HCT116 (cell line): ENCODE results near the gene RAD21L1. TPM values are rescaled to one million over a fixed set of nuclear protein-coding genes. Genes with fewer than 3 reads are reported as not detected.

Source experiments
- ATAC-seq: fragments of 200-7000 bp; cut with Tn5 transposase; 2 replicates; pipeline ENCODE4 v1.9.1; 2020; ENCODE audit warnings: mild to moderate bottlenecking, moderate library complexity
- BruUV-seq: library from RNA; stranded (reverse); fragments of 400-500 nt; replicated peaks from 2 replicates; lab custom pipeline; 2021; lab: Mats Ljungman, UMichigan
- CTCF ChIA-PET: fragments of 300-600 bp; sonication (Branson Sonifier 250); formaldehyde crosslinking; loops from one replicate; lab custom pipeline; 2021; ENCODE audit warnings: antibody characterized with exemption; lab: Charles Lee
- POLR2A ChIA-PET: fragments of 300-600, 350-600 bp; sonication (Branson Sonifier 250); formaldehyde crosslinking; loops from one replicate; lab custom pipeline; 2021; ENCODE audit warnings: antibody characterized with exemption; lab: Charles Lee
- RAD21 ChIA-PET, 2 experiments: fragments of 300-600 bp; sonication (Branson Sonifier 250); formaldehyde crosslinking; loops; one replicate each; lab custom pipeline; 2023; ENCODE audit warnings: low total read pairs in 2 of 2; ENCODE audit not compliant: uncharacterized antibody in 2 of 2, unreplicated experiment in 2 of 2, low non-redundant PET in 1 of 2; lab: Charles Lee
- DNase-seq: peaks from one replicate; pipeline ENCODE4 v3.0.0-alpha.2; 2010; ENCODE audit warnings: low read depth, low spot score
- H2AFZ ChIP-seq: fragments of 200-600 bp; shearing (Covaris generic), sonication (generic); 2 replicates; pipeline ENCODE4 v1.6.1; 2017; ENCODE audit warnings: low read depth, mixed run types, mixed read lengths, antibody characterized with exemption, low read length; ENCODE audit not compliant: poor library complexity, severe bottlenecking
- H3K27ac ChIP-seq: 2 replicates; pipeline ENCODE4 v1.5.1; 2012; ENCODE audit warnings: low read depth, low read length
- H3K27me3 ChIP-seq: fragments of 200-600 bp; sonication (generic); 2 replicates; pipeline ENCODE4 v1.6.1; 2016; ENCODE audit warnings: mixed run types, low read length, mixed read lengths; ENCODE audit not compliant: insufficient read depth
- H3K36me3 ChIP-seq, 2 experiments: fragments of 200-500 bp in 1 of 2; fragments of 200-600 bp in 1 of 2; sonication (Bioruptor generic) in 1 of 2; sonication (generic) in 1 of 2; 2 replicates each; pipeline versions ENCODE4 v1.5.1 to v1.6.1; 2014 to 2016; ENCODE audit warnings: low read length in 2 of 2, inconsistent platforms in 1 of 2, mixed read lengths in 1 of 2, mixed run types in 1 of 2; ENCODE audit not compliant: insufficient read depth in 2 of 2, control insufficient read depth in 1 of 2
- H3K4me1 ChIP-seq, 2 experiments: fragments of 200-600 bp in 1 of 2; sonication (generic) in 1 of 2; 2 replicates each; pipeline versions ENCODE4 v1.5.1 to v1.6.1; 2012 to 2017; ENCODE audit warnings: low read length in 2 of 2, inconsistent platforms in 1 of 2, mild to moderate bottlenecking in 1 of 2, mixed read lengths in 1 of 2, mixed run types in 1 of 2, moderate library complexity in 1 of 2; ENCODE audit not compliant: insufficient read depth in 2 of 2, control insufficient read depth in 1 of 2
- H3K4me2 ChIP-seq: fragments of 200-600 bp; sonication (generic); 2 replicates; pipeline ENCODE4 v1.6.1; 2017; ENCODE audit warnings: mixed run types, low read length, mixed read lengths
- H3K4me3 ChIP-seq, 2 experiments: fragments of 200-600 bp in 1 of 2; sonication (generic) in 1 of 2; replicated peaks in 1 of 2; 2 replicates each; pipeline ENCODE4 v1.5.1; 2011 to 2016; ENCODE audit warnings: low read length in 2 of 2, control low read depth in 1 of 2, low read depth in 1 of 2, mild to moderate bottlenecking in 1 of 2, mixed read lengths in 1 of 2, mixed run types in 1 of 2
- H3K79me2 ChIP-seq: fragments of 200-600 bp; sonication (generic); 2 replicates; pipeline ENCODE4 v1.6.1; 2017; ENCODE audit warnings: mild to moderate bottlenecking, mixed run types, low read length, moderate library complexity, mixed read lengths; ENCODE audit not compliant: insufficient read depth
- H3K9ac ChIP-seq: fragments of 200-600 bp; sonication (generic); 2 replicates; pipeline ENCODE4 v1.6.1; 2016; ENCODE audit warnings: low read length, mixed read lengths
- H3K9me2 ChIP-seq: fragments of 200-600 bp; sonication (generic), shearing (Covaris generic); 2 replicates; pipeline ENCODE4 v1.6.1; 2017; ENCODE audit warnings: mixed run types, mild to moderate bottlenecking, moderate library complexity; ENCODE audit not compliant: insufficient read depth
- H3K9me3 ChIP-seq, 2 experiments: fragments of 200-500 bp in 1 of 2; fragments of 200-600 bp in 1 of 2; sonication (Bioruptor generic) in 1 of 2; sonication (generic) in 1 of 2; 2 replicates each; pipeline ENCODE4 v1.6.1; 2014 to 2017; ENCODE audit warnings: low read length in 2 of 2, mixed read lengths in 2 of 2, inconsistent platforms in 1 of 2, low read depth in 1 of 2, mild to moderate bottlenecking in 1 of 2, mixed run types in 1 of 2, moderate library complexity in 1 of 2; ENCODE audit not compliant: control insufficient read depth in 1 of 2, insufficient read depth in 1 of 2
- H4K20me1 ChIP-seq: fragments of 200-600 bp; sonication (generic), shearing (Covaris generic); 2 replicates; pipeline ENCODE4 v1.6.1; 2017; ENCODE audit warnings: mixed run types, mild to moderate bottlenecking, moderate library complexity; ENCODE audit not compliant: insufficient read depth
- EGR1 ChIP-seq: IDR thresholded peaks from 2 replicates; pipeline ENCODE4 v1.6.1; 2012; ENCODE audit warnings: low read depth
- JUND ChIP-seq: IDR thresholded peaks from 2 replicates; pipeline ENCODE4 v1.6.1; 2012
- POLR2A ChIP-seq: IDR thresholded peaks from 2 replicates; pipeline ENCODE4 v1.7.0; 2011; ENCODE audit warnings: borderline replicate concordance; ENCODE audit not compliant: insufficient read depth, insufficient read length; ENCODE audit errors: extremely low read depth
- RAD21 ChIP-seq: IDR thresholded peaks from 2 replicates; pipeline ENCODE4 v1.6.1; 2012; ENCODE audit warnings: low read depth, mild to moderate bottlenecking
- SP1 ChIP-seq: IDR thresholded peaks from 2 replicates; pipeline ENCODE4 v1.6.1; 2012; ENCODE audit warnings: low read depth
- TCF7L2 ChIP-seq: IDR thresholded peaks from 2 replicates; pipeline ENCODE4 v1.7.0; 2011; ENCODE audit warnings: borderline replicate concordance, inconsistent platforms; ENCODE audit not compliant: insufficient read depth, insufficient read length; ENCODE audit errors: extremely low read depth
- YY1 ChIP-seq: IDR thresholded peaks from 2 replicates; pipeline ENCODE4 v1.6.1; 2011; ENCODE audit warnings: low read length, low read depth, moderate library complexity, mild to moderate bottlenecking; ENCODE audit not compliant: insufficient replicate concordance; ENCODE audit errors: extremely low read depth
- ZFX ChIP-seq: fragments of 450-650 bp; IDR thresholded peaks from 2 replicates; pipeline ENCODE4 v1.6.1; 2017
- intact Hi-C: fragments of 100-400 bp; cut with micrococcal nuclease; formaldehyde crosslinking; loops from 2 replicates; pipeline ENCODE4 v1.10.0; 2022
- total RNA-seq: library from RNA; stranded (reverse); gene quantifications from one replicate; pipeline ENCODE4 v1.2.1, GENCODE V29; 2021; ENCODE audit not compliant: unreplicated experiment
- TF ChIP-seq, protein P1 (sequence below): IDR thresholded peaks from 2 replicates; pipeline ENCODE4 v1.6.1; 2012; ENCODE audit warnings: low read depth

RAD21L1 gene
- total RNA-seq, 1 experiment from 2014 or later, result 0.17 TPM

- Histone ChIP-seq H3K9ac (no peak overlapping the region), H3K79me2 (no peaks in the 10 kb centered on the region), H2AFZ (no peak overlapping the region), H3K27ac (no peak overlapping the region), H3K4me2 (no peak overlapping the region)
- DNase-seq, result no peak
- ChIA-PET POLR2A (no interaction called here), RAD21 (no interaction called here)
- peak; percentile 64; the same call in 1 of the 2 replicates for ATAC-seq
- TF ChIP-seq POLR2A, result no peak
- TF ChIP-seq, protein P1, sequence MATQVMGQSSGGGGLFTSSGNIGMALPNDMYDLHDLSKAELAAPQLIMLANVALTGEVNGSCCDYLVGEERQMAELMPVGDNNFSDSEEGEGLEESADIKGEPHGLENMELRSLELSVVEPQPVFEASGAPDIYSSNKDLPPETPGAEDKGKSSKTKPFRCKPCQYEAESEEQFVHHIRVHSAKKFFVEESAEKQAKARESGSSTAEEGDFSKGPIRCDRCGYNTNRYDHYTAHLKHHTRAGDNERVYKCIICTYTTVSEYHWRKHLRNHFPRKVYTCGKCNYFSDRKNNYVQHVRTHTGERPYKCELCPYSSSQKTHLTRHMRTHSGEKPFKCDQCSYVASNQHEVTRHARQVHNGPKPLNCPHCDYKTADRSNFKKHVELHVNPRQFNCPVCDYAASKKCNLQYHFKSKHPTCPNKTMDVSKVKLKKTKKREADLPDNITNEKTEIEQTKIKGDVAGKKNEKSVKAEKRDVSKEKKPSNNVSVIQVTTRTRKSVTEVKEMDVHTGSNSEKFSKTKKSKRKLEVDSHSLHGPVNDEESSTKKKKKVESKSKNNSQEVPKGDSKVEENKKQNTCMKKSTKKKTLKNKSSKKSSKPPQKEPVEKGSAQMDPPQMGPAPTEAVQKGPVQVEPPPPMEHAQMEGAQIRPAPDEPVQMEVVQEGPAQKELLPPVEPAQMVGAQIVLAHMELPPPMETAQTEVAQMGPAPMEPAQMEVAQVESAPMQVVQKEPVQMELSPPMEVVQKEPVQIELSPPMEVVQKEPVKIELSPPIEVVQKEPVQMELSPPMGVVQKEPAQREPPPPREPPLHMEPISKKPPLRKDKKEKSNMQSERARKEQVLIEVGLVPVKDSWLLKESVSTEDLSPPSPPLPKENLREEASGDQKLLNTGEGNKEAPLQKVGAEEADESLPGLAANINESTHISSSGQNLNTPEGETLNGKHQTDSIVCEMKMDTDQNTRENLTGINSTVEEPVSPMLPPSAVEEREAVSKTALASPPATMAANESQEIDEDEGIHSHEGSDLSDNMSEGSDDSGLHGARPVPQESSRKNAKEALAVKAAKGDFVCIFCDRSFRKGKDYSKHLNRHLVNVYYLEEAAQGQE, result no peak
- TF ChIP-seq RAD21, result no peak
- no peak for TF ChIP-seq SP1
- TF ChIP-seq YY1, result no peak
- TF ChIP-seq TCF7L2, result no peak
- TF ChIP-seq EGR1, result no peak
- no peak for TF ChIP-seq ZFX
- no peak for TF ChIP-seq JUND
- TF ChIP-seq, all 23 proteins: peak for 0
- no peak overlapping the region for H3K4me3 ChIP-seq
- BruUV-seq, result no TSS peak
- peaks cover 11% of the 10 kb centered on the region for H3K27me3 ChIP-seq
- no peaks in the 10 kb centered on the region for H3K9me3 ChIP-seq
- H3K36me3 ChIP-seq, result no peaks in the 10 kb centered on the region
- CTCF ChIA-PET, result no interaction called here
- intact Hi-C loops, result no loop called here
- H3K4me1 ChIP-seq, result peaks cover 0 to 9% of the 10 kb centered on the region in 2 experiments; a peak in 1 of 4 replicates
- no peaks in the 10 kb centered on the region for H3K9me2 ChIP-seq
- H4K20me1 ChIP-seq, result no peaks in the 10 kb centered on the region
Observed at GRCh38 chr20:1207293-1207878, 18.5 kb upstream of the RAD21L1 start.
